ENCODE data around the gene DLG3.
"Not testable (repeated sequence)": the region's sequence is repeated elsewhere in the genome, so short reads cannot be mapped to it uniquely, and the experiment has no call there.

The DLG3 gene

GRCh38 chrX:70444326-70444945 is at the start of gene DLG3:
TSS of gene DLG3 (plus strand) at chrX:70444835. CDS start at chrX:70445202, 367 bp downstream.
- DNase-seq (ENCODE audit: low spot score), result no peak
- FAIRE-seq, result no peak

GRCh38 chrX:70398899-70399298 is 45.7 kb upstream of the DLG3 start:
- DNase-seq (ENCODE audit: low spot score) (no peak), FAIRE-seq (no peak)

GRCh38 chrX:70400181-70400580 is 44.5 kb upstream of the DLG3 start:
- FAIRE-seq; DNase-seq (ENCODE audit: low spot score): not testable (repeated sequence)

- DNase-seq (ENCODE audit: low spot score) (no peak), FAIRE-seq (no peak)
These were observed 41.9 kb upstream of the DLG3 start for GRCh38 chrX:70402721-70403120.

- FAIRE-seq, result no peak
- no peak for DNase-seq (ENCODE audit: low spot score)
These were observed 39.6 kb upstream of the DLG3 start for GRCh38 chrX:70405003-70405402.

- no peak for FAIRE-seq
These were observed 33.7 kb upstream of the DLG3 start for GRCh38 chrX:70410921-70411320.

GRCh38 chrX:70411475-70411874 is 33.2 kb upstream of the DLG3 start:
- DNase-seq (ENCODE audit: low spot score), result no peak
- no peak for FAIRE-seq

More at GRCh38 chrX:70410921-70411320, 33.7 kb upstream of the DLG3 start:
- DNase-seq (ENCODE audit: low spot score), result no peak

- no peak for FAIRE-seq
- no peak for DNase-seq (ENCODE audit: low spot score)
These were observed 23.0 kb upstream of the DLG3 start for GRCh38 chrX:70421618-70422017.

- no peak for FAIRE-seq
- peak; percentile 9 for DNase-seq (ENCODE audit: low spot score)
These were observed 21.7 kb upstream of the DLG3 start, which contains the start of gene GDPD2 for GRCh38 chrX:70422851-70423341. TSS of gene GDPD2 (plus strand) at chrX:70423314. CDS start at chrX:70424985, 1,671 bp downstream.

GRCh38 chrX:70423936-70424675 is 20.5 kb upstream of the DLG3 start:
- DNase-seq (ENCODE audit: low spot score), result no peak
- no peak for FAIRE-seq

GRCh38 chrX:70424801-70425200 is 19.8 kb upstream of the DLG3 start:
- FAIRE-seq (no peak), DNase-seq (ENCODE audit: low spot score) (no peak)

- FAIRE-seq (no peak), DNase-seq (ENCODE audit: low spot score) (no peak)
These were observed 18.1 kb upstream of the DLG3 start for GRCh38 chrX:70426286-70427278.

GRCh38 chrX:70427365-70427764 is 17.3 kb upstream of the DLG3 start:
- DNase-seq (ENCODE audit: low spot score) (no peak), FAIRE-seq (no peak)

- no peak for DNase-seq (ENCODE audit: low spot score)
- no peak for FAIRE-seq
These were observed 14.9 kb upstream of the DLG3 start for GRCh38 chrX:70429759-70430158.

- FAIRE-seq, result no peak
- DNase-seq (ENCODE audit: low spot score), result no peak
These were observed 11.4 kb upstream of the DLG3 start for GRCh38 chrX:70432936-70433847.

- FAIRE-seq, result no peak
- DNase-seq (ENCODE audit: low spot score), result peak; percentile 29
These were observed 10.7 kb upstream of the DLG3 start for GRCh38 chrX:70433848-70434351.

- FAIRE-seq (peak; percentile 76), DNase-seq (ENCODE audit: low spot score) (peak; percentile 61)
These were observed 10.2 kb upstream of the DLG3 start for GRCh38 chrX:70434352-70434866.

GRCh38 chrX:70434914-70435586 is 9.6 kb upstream of the DLG3 start:
- FAIRE-seq, result no peak
- DNase-seq (ENCODE audit: low spot score), result no peak

- DNase-seq (ENCODE audit: low spot score), result no peak
- no peak for FAIRE-seq
These were observed 8.3 kb upstream of the DLG3 start for GRCh38 chrX:70436343-70436742.
